ENCODE measurements around the gene POLD2.

The POLD2 gene

DNA sequence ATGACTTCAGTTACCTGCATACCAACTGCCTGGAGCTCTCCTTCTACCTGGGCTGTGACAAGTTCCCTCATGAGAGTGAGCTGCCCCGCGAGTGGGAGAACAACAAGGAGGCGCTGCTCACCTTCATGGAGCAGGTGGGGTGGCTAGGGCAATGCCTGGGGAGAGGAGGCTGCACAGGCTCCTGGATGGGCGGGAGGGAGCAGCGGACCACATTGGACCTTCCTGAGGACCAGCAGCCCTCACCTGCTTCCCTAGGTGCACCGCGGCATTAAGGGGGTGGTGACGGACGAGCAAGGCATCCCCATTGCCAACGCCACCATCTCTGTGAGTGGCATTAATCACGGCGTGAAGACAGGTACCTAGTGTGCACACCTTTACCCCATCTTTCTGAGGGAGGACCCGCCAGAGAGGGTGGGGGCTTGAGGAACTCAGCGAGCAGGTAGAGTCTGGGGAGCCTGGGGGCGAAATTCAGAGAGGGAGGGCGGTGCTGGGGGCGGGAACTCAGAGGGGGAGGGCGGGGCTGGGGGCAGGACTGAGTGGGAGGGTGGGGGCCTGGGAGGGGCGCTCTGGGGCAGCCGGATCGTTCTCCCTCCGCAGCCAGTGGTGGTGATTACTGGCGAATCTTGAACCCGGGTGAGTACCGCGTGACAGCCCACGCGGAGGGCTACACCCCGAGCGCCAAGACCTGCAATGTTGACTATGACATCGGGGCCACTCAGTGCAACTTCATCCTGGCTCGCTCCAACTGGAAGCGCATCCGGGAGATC, 10.2 kb downstream of the POLD2 start:
- ATAC-seq (replicated peaks; ENCODE audit: extremely low read depth, poor library complexity, severe bottlenecking) (no peak), DNase-seq (ENCODE audit: low spot score in 2 of 2) (no peak)
- no peaks in the 10 kb centered on the region for H3K9me3 Mint-ChIP-seq
- H3K27ac Mint-ChIP-seq (ENCODE audit: low read depth) = no peak overlapping the region
- H3K4me1 Mint-ChIP-seq = no peaks in the 10 kb centered on the region
- H3K36me3 Mint-ChIP-seq (ENCODE audit: insufficient read depth) = peaks cover 4% of the 10 kb centered on the region
- no peak overlapping the region for H3K4me3 Mint-ChIP-seq
- peaks cover 8% of the 10 kb centered on the region for H3K27me3 Mint-ChIP-seq

DNA sequence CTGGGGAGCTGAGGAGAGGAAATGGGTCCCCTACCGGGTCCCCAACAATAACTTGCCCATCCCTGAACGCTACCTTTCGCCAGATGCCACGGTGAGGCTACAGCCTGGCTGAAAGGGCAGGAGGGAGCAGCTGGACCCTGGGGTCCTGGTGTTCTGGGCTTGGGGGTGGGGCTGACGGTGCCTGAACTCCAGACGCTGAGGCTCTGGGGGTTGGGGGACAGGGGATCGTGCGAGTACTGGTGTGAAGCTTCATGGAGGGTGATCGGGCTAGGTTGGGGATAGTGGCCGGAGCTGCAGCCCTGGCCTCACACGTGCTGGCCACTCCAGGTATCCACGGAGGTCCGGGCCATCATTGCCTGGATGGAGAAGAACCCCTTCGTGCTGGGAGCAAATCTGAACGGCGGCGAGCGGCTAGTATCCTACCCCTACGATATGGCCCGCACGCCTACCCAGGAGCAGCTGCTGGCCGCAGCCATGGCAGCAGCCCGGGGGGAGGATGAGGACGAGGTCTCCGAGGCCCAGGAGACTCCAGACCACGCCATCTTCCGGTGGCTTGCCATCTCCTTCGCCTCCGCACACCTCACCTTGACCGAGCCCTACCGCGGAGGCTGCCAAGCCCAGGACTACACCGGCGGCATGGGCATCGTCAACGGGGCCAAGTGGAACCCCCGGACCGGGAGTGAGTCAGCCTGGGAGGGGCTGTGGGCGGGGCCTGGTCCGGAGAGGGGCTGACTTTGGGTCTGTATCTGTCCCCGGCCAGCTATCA, 10.9 kb downstream of the POLD2 start:
- no peak for ATAC-seq (replicated peaks; ENCODE audit: extremely low read depth, poor library complexity, severe bottlenecking)
- no peaks in the 10 kb centered on the region for H3K9me3 Mint-ChIP-seq
- H3K4me1 Mint-ChIP-seq = no peaks in the 10 kb centered on the region
- H3K36me3 Mint-ChIP-seq (ENCODE audit: insufficient read depth) = peaks cover 3% of the 10 kb centered on the region
- no peak overlapping the region for H3K4me3 Mint-ChIP-seq
- no peak overlapping the region for H3K27ac Mint-ChIP-seq (ENCODE audit: low read depth)
- no peak for DNase-seq (ENCODE audit: low spot score in 2 of 2)
- H3K27me3 Mint-ChIP-seq = peaks cover 12% of the 10 kb centered on the region

GRCh38 chr7:44111761-44112160, 11.6 kb downstream of the POLD2 start:
- peaks cover 12% of the 10 kb centered on the region for H3K27me3 Mint-ChIP-seq
- ATAC-seq (replicated peaks; ENCODE audit: extremely low read depth, poor library complexity, severe bottlenecking) (no peak), DNase-seq (ENCODE audit: low spot score in 2 of 2) (no peak)
- H3K4me1 Mint-ChIP-seq = no peaks in the 10 kb centered on the region
- peaks cover 2% of the 10 kb centered on the region for H3K36me3 Mint-ChIP-seq (ENCODE audit: insufficient read depth)
- no peak overlapping the region for H3K4me3 Mint-ChIP-seq
- H3K27ac Mint-ChIP-seq (ENCODE audit: low read depth) = no peak overlapping the region
- H3K9me3 Mint-ChIP-seq = no peaks in the 10 kb centered on the region

- no peak for ATAC-seq (replicated peaks; ENCODE audit: extremely low read depth, poor library complexity, severe bottlenecking)
- DNase-seq (ENCODE audit: low spot score in 2 of 2) = no peak
- no peak overlapping the region for H3K27ac Mint-ChIP-seq (ENCODE audit: low read depth)
- no peaks in the 10 kb centered on the region for H3K4me1 Mint-ChIP-seq
- H3K9me3 Mint-ChIP-seq = no peaks in the 10 kb centered on the region
- peaks cover 1% of the 10 kb centered on the region for H3K36me3 Mint-ChIP-seq (ENCODE audit: insufficient read depth)
- peaks cover 20% of the 10 kb centered on the region for H3K27me3 Mint-ChIP-seq
- no peak overlapping the region for H3K4me3 Mint-ChIP-seq
These were observed 12.4 kb downstream of the POLD2 start for GRCh38 chr7:44110719-44111635.

DNA sequence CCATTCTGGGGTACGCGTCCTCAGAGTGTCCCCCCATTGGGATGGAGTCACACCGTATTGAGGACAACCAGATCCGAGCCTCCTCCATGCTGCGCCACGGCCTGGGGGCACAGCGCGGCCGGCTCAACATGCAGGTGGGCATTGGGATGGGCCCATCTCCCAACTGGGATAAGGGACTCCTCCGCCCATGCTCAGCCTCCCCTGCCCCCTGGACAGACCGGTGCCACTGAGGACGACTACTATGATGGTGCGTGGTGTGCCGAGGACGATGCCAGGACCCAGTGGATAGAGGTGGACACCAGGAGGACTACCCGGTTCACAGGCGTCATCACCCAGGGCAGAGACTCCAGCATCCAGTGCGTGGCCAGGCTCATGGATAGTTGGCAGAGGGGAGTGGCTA, 13.4 kb downstream of the POLD2 start:
- Mint-ChIP-seq H3K4me1 (no peaks in the 10 kb centered on the region), H3K27me3 (peaks cover 30% of the 10 kb centered on the region), H3K9me3 (no peaks in the 10 kb centered on the region), H3K36me3 (ENCODE audit: insufficient read depth) (peaks cover 2% of the 10 kb centered on the region), H3K4me3 (no peak overlapping the region), H3K27ac (ENCODE audit: low read depth) (no peak overlapping the region)
- ATAC-seq (replicated peaks; ENCODE audit: extremely low read depth, poor library complexity, severe bottlenecking) = no peak
- no peak for DNase-seq (ENCODE audit: low spot score in 2 of 2)

DNA sequence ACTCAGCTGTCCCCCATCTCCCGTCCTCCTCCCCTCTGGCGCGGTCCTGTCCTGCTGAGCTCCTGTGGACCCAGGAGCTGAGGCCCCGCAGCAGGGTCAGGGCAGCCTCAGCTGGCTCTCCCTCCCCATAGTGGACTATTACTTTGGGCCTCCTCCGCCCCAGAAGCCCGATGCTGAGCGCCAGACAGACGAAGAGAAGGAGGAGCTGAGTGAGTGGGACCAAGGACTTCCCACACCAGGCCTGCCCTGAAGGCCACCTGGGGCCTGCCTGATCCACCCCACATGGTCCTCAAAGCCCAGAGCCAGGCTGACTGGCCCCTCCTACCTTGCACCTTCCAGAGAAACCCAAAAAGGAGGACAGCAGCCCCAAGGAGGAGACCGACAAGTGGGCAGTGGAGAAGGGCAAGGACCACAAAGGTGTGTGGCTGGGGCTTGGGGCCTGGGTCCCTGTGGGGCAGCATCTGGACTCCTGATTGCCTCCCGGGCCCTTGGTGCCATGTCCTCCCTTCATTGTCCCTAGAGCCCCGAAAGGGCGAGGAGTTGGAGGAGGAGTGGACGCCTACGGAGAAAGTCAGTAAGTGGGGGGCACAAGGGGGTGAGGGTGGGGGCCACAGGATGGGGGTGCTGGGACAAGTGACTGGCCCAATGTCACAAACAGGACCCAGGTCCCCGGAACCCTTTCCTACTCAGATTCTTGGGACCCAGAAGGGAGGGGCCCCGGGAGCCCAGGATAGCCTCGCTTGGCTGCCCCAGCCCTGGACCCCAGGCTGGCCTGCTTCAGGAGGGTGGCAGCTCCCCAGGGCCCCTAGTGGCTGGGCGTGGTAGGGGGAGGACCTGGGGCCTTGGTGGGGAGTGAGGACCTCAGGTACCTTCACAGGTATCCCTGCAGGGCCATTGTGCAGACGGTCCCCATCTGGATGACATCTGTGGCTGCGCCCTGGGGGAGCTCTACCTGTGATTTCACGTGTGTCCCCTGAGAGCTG, 14.3 kb downstream of the POLD2 start:
- no peak overlapping the region for H3K27ac Mint-ChIP-seq (ENCODE audit: low read depth)
- H3K4me3 Mint-ChIP-seq = no peak overlapping the region
- peaks cover 2% of the 10 kb centered on the region for H3K36me3 Mint-ChIP-seq (ENCODE audit: insufficient read depth)
- DNase-seq (ENCODE audit: low spot score in 2 of 2) = no peak
- H3K9me3 Mint-ChIP-seq = no peaks in the 10 kb centered on the region
- H3K4me1 Mint-ChIP-seq = no peaks in the 10 kb centered on the region
- peaks cover 33% of the 10 kb centered on the region for H3K27me3 Mint-ChIP-seq
- ATAC-seq (replicated peaks; ENCODE audit: extremely low read depth, poor library complexity, severe bottlenecking) = no peak

GRCh38 chr7:44107961-44108767, 15.2 kb downstream of the POLD2 start:
- ATAC-seq (replicated peaks; ENCODE audit: extremely low read depth, poor library complexity, severe bottlenecking) (no peak), DNase-seq (ENCODE audit: low spot score in 2 of 2) (no peak)
- Mint-ChIP-seq H3K9me3 (no peaks in the 10 kb centered on the region), H3K4me3 (no peak overlapping the region), H3K4me1 (no peaks in the 10 kb centered on the region), H3K27ac (ENCODE audit: low read depth) (no peak overlapping the region), H3K27me3 (peaks cover 39% of the 10 kb centered on the region), H3K36me3 (ENCODE audit: insufficient read depth) (peaks cover 2% of the 10 kb centered on the region)

GRCh38 chr7:44107116-44107960, 16.0 kb downstream of the POLD2 start:
- H3K27me3 Mint-ChIP-seq = peaks cover 46% of the 10 kb centered on the region
- peaks cover 2% of the 10 kb centered on the region for H3K36me3 Mint-ChIP-seq (ENCODE audit: insufficient read depth)
- no peak overlapping the region for H3K27ac Mint-ChIP-seq (ENCODE audit: low read depth)
- H3K9me3 Mint-ChIP-seq = no peaks in the 10 kb centered on the region
- no peak overlapping the region for H3K4me3 Mint-ChIP-seq
- ATAC-seq (replicated peaks; ENCODE audit: extremely low read depth, poor library complexity, severe bottlenecking) (no peak), DNase-seq (ENCODE audit: low spot score in 2 of 2) (no peak)
- no peaks in the 10 kb centered on the region for H3K4me1 Mint-ChIP-seq

DNA sequence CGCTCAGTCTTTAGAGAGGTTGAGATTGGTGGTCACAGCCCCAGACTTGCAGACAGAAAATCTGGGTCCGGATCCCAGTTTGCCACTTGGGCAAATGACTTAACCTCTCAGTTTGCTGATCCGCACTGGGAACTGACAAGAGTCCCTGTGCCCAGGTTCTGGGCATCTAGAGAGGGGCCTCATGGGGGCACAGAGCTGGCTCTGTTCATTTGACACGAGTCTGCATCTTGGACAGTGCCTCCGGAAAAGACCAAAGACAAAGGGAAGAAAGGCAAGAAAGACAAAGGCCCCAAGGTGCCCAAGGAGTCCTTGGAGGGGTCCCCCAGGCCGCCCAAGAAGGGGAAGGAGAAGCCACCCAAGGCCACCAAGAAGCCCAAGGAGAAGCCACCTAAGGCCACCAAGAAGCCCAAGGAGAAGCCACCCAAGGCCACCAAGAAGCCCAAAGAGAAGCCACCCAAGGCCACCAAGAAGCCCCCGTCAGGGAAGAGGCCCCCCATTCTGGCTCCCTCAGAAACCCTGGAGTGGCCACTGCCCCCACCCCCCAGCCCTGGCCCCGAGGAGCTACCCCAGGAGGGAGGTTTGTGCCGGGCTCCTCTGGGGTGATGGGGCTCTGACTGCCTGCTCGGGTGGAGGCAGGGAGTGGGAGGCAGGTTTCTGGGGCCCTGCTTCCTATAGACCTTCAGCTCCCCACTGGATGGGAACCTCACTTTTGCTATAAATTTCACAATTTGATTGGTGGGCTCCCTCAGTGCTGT, 16.9 kb downstream of the POLD2 start:
- H3K9me3 Mint-ChIP-seq = no peaks in the 10 kb centered on the region
- H3K27me3 Mint-ChIP-seq = peaks cover 46% of the 10 kb centered on the region
- ATAC-seq (replicated peaks; ENCODE audit: extremely low read depth, poor library complexity, severe bottlenecking) (no peak), DNase-seq (ENCODE audit: low spot score in 2 of 2) (no peak)
- peaks cover 2% of the 10 kb centered on the region for H3K36me3 Mint-ChIP-seq (ENCODE audit: insufficient read depth)
- no peak overlapping the region for H3K27ac Mint-ChIP-seq (ENCODE audit: low read depth)
- no peak overlapping the region for H3K4me3 Mint-ChIP-seq
- no peaks in the 10 kb centered on the region for H3K4me1 Mint-ChIP-seq

GRCh38 chr7:44105832-44106231, 17.5 kb downstream of the POLD2 start:
- Mint-ChIP-seq H3K9me3 (no peaks in the 10 kb centered on the region), H3K27me3 (peaks cover 46% of the 10 kb centered on the region), H3K36me3 (ENCODE audit: insufficient read depth) (peaks cover 2% of the 10 kb centered on the region), H3K4me1 (no peaks in the 10 kb centered on the region), H3K4me3 (peak overlapping the region; percentile 60), H3K27ac (ENCODE audit: low read depth) (no peak overlapping the region)
- DNase-seq (ENCODE audit: low spot score in 2 of 2) (no peak), ATAC-seq (replicated peaks; ENCODE audit: extremely low read depth, poor library complexity, severe bottlenecking) (no peak)
